Peyer's patch (tissue), 4 donors: ENCODE results near the gene ADAMTSL2. TPM values are rescaled to one million over a fixed set of nuclear protein-coding genes. Genes with fewer than 3 reads are reported as not detected.
A peak's percentile ranks its signal among the peaks of the same experiment; 100 is the strongest.

ENCODE experiments used
- DNase-seq, 3 donors: peaks; one replicate each; pipeline ENCODE4 v3.0.0-alpha.2; 2017 to 2019
- H3K27ac ChIP-seq, 4 donors: fragments of 200-600 bp; sonication (generic); one replicate each; pipeline ENCODE4 v1.5.1; 2016 to 2019
- H3K27me3 ChIP-seq, 2 donors: fragments of 200-600 bp; sonication (generic); one replicate each; pipeline ENCODE4 v1.5.1; 2019
- H3K36me3 ChIP-seq, 3 donors: fragments of 200-600 bp; sonication (generic); one replicate each; pipeline ENCODE4 v1.5.1; 2016 to 2019
- H3K4me1 ChIP-seq, 4 donors: fragments of 200-600 bp; sonication (generic); one replicate each; pipeline ENCODE4 v1.5.1; 2016 to 2019
- H3K4me3 ChIP-seq, 4 donors: fragments of 200-600 bp; sonication (generic); 1 replicate in 3 of 4; 2 replicates in 1 of 4; pipeline ENCODE4 v1.5.1; 2016 to 2019; ENCODE audit warnings: mild to moderate bottlenecking in 1 of 4
- H3K9me3 ChIP-seq, 4 donors: fragments of 200-600 bp; sonication (generic); one replicate each; pipeline ENCODE4 v1.5.1; 2016 to 2019; ENCODE audit warnings: mild to moderate bottlenecking in 1 of 4
- CTCF ChIP-seq, 6 experiments: fragments of 450-650 bp in 4 of 6; fragments of 200-600 bp in 2 of 6; sonication (generic) in 1 of 6; IDR thresholded peaks; one replicate each; pipeline ENCODE4 v1.5.1; 2017 to 2019; ENCODE audit warnings: antibody characterized with exemption in 6 of 6, mild to moderate bottlenecking in 3 of 6, moderate library complexity in 1 of 6
- POLR2A ChIP-seq, 2 donors: fragments of 450-650 bp; IDR thresholded peaks; one replicate each; pipeline ENCODE4 v1.5.1; 2017; ENCODE audit warnings: antibody characterized with exemption in 2 of 2, mild to moderate bottlenecking in 2 of 2, moderate library complexity in 2 of 2
- total RNA-seq, 4 donors: library from RNA; depleted of rRNA; stranded (reverse); fragments of >200 nt; gene quantifications; one replicate each; pipeline ENCODE4 v1.1.0, GENCODE V29; 2016

ADAMTSL2 gene
- 10 to 100 TPM in 1 of 4 donors, 1 to 10 TPM in 2, under 1 TPM in 1; 0.40 to 14.0 (median 1.8) TPM for total RNA-seq

DNA sequence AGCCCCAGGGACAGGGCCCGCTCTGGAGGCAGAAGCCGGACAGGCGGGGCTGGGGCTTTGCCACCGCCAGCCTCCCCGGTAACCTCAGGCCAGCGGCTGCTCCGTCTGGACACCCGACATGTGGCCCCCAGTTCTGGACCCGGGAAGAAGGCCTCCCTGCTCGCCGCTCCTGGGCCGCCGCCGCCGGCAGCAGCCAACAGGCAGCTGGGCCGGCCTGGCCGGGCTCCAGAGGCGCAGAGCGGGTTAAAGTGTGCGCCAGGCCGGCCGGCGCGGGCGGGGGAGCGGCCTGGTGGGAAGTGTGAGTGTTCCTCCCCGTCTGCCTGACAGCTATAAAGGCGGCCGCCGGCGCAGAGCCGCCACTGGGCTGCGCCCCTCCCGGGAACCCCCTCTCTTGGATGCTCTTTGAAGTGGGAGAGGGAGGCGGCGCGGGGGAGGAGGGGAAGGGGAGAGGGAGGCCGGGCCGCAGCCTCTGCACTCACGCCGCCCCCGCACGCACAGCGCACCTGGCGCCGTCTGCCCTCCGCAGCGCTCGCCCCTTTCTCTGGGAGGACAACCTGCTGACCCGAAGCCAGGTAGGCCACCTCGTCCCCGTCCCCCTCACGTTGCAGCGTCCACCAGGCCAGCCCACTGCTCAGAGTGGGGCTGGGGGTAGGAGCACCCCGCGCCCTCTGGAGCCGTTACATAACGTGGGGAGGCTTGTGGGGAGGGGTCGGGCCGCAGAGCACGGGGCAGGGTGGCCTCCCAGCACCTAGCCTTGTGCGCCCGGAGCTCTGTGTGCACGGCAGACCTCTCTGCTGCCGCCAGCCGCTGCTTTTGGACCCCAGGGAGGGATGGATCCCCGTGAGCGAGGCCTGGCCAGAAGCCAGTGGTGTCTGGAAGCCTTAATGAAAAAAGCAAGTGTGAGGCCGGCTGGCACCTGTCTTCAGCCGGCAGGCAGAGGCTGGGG is at the start of gene ADAMTSL2:
Gene ADAMTSL2, plus strand, starts transcription at position 359 of the 946 bp plus-strand sequence. CDS start 2,009 bp downstream, outside the sequence.
- H3K4me3 ChIP-seq, result peak within 1 kb of the TSS; percentile 24 to 48 (median 35)

GRCh38 chr9:133485531-133486260 is 48.8 kb upstream of the ADAMTSL2 start:
- Histone ChIP-seq H3K4me1 (peaks cover 0 to 6% (median 0%) of the 10 kb centered on the region in 4 donors), H3K36me3 (no peaks in the 10 kb centered on the region), H3K27ac (peak overlapping the region in 1 of 4 donors; percentile 17), H3K9me3 (no peaks in the 10 kb centered on the region), H3K27me3 (no peaks in the 10 kb centered on the region), H3K4me3 (peak overlapping the region in 1 of 4 donors; percentile 3)
- DNase-seq, result peak in 1 of 3 donors; percentile 30
- TF ChIP-seq CTCF (IDR thresholded peaks at IDR 0.05) (no peak), POLR2A (IDR thresholded peaks at IDR 0.05) (no peak)

More for the DNA sequence above, at the start of gene ADAMTSL2:
- Histone ChIP-seq H3K36me3 (no peaks in the 10 kb centered on the region), H3K9me3 (no peaks in the 10 kb centered on the region), H3K4me1 (peaks cover 0 to 28% (median 5%) of the 10 kb centered on the region in 4 donors), H3K27ac (peak within 1 kb of the TSS; percentile 5 to 52 (median 42)), H3K27me3 (no peaks in the 10 kb centered on the region)
- no peak for TF ChIP-seq POLR2A (IDR thresholded peaks at IDR 0.05)
- peak in 1 of 3 donors; percentile 59 for DNase-seq

- no peaks in the 10 kb centered on the region for H3K36me3 ChIP-seq
- no peaks in the 10 kb centered on the region for H3K9me3 ChIP-seq
- no peak overlapping the region for H3K4me3 ChIP-seq
- TF ChIP-seq CTCF (IDR thresholded peaks at IDR 0.05), result no peak
- no peak for TF ChIP-seq POLR2A (IDR thresholded peaks at IDR 0.05)
- H3K27me3 ChIP-seq, result no peaks in the 10 kb centered on the region
- DNase-seq, result no peak
- H3K27ac ChIP-seq, result no peak overlapping the region
- peaks cover 0 to 6% (median 0%) of the 10 kb centered on the region in 4 donors for H3K4me1 ChIP-seq
Observed at GRCh38 chr9:133487331-133487725, 47.2 kb upstream of the ADAMTSL2 start.

DNA sequence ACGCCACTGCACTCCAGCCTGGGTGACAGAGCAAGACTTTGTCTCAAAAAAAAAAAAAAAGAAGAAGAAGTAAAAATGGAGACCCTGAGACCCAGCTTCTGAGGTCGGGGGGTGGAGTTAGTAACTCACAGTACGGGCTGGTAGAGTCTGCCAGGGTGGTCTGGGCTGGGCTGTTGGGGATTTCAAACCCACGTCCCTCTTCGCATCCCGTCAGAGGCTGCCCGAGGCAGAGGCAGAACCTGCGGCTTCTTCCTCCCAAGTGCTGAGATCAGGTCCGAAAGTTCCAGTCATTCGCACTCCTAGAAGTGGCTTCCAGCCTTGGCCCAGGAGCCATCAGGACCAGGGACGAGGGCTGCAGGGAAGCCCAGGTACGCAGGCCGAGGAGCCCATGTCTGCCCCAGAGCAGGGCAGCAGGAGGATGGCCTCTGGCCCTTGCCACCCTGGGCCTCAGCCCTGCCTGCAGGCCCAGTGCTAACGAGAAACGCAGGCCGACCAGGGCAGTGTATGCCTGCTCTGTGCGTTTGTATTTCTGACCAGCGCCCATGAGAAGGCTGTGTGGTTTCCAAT is 45.7 kb upstream of the ADAMTSL2 start:
- DNase-seq, result no peak
- Histone ChIP-seq H3K27me3 (no peaks in the 10 kb centered on the region), H3K4me3 (no peak overlapping the region), H3K27ac (no peak overlapping the region), H3K4me1 (peaks cover 0 to 6% (median 0%) of the 10 kb centered on the region in 4 donors), H3K36me3 (no peaks in the 10 kb centered on the region), H3K9me3 (no peaks in the 10 kb centered on the region)
- no peak for TF ChIP-seq POLR2A (IDR thresholded peaks at IDR 0.05)
- TF ChIP-seq CTCF (IDR thresholded peaks at IDR 0.05), result no peak

GRCh38 chr9:133489253-133490190 is 45.0 kb upstream of the ADAMTSL2 start:
- H3K4me1 ChIP-seq, result peaks cover 0 to 6% (median 0%) of the 10 kb centered on the region in 4 donors
- no peak overlapping the region for H3K4me3 ChIP-seq
- TF ChIP-seq POLR2A (IDR thresholded peaks at IDR 0.05) (no peak), CTCF (IDR thresholded peaks at IDR 0.05) (no peak)
- H3K36me3 ChIP-seq, result no peaks in the 10 kb centered on the region
- no peaks in the 10 kb centered on the region for H3K9me3 ChIP-seq
- H3K27me3 ChIP-seq, result no peaks in the 10 kb centered on the region
- no peak overlapping the region for H3K27ac ChIP-seq
- DNase-seq, result no peak
